ENCODE measurements around the gene DDX3X.

GRCh38 chrX:41344053-41344452 lies 10.1 kb downstream of the DDX3X start:
- TF ChIP-seq REST (IDR thresholded peaks at IDR 0.05; ENCODE audit: low read depth) (no peak), RAD21 (IDR thresholded peaks at IDR 0.05; ENCODE audit: low read depth) (no peak), TAF1 (IDR thresholded peaks at IDR 0.05; ENCODE audit: low read depth) (no peak), TCF12 (IDR thresholded peaks at IDR 0.05; ENCODE audit: low read depth) (no peak), CEBPB (IDR thresholded peaks at IDR 0.05) (no peak), FOXM1 (IDR thresholded peaks at IDR 0.05; ENCODE audit: borderline replicate concordance, low read depth) (no peak), EGR1 (IDR thresholded peaks at IDR 0.05) (no peak), CREB1 (IDR thresholded peaks at IDR 0.05; ENCODE audit: low read depth) (no peak), EP300 (IDR thresholded peaks at IDR 0.05; ENCODE audit: borderline replicate concordance) (no peak), MAX (IDR thresholded peaks at IDR 0.05) (no peak), YY1 (IDR thresholded peaks at IDR 0.05; ENCODE audit: low read depth) (no peak), TEAD4 (IDR thresholded peaks at IDR 0.05) (no peak)

All from Ishikawa (cell line).